Stimulated activated CD4-positive, alpha-beta T cell treated with anti-CD3 and anti-CD28 coated beads, Interleukin-12 subunit alpha, Interleukin-12 subunit beta, amount 100 ng/mL, for 48 hours (primary cell): ENCODE data around the gene CNTNAP2.

Experiments
- DNase-seq, 3 donors: peaks; one replicate each; pipeline ENCODE4 v3.0.0-alpha.2; 2020; ENCODE audit warnings: low read depth in 2 of 3, low spot score in 1 of 3

The CNTNAP2 gene

GRCh38 chr7:147980826-147981813 lies 1864.5 kb downstream of the CNTNAP2 start:
- no peak for DNase-seq

GRCh38 chr7:147982307-147982706 lies 1865.7 kb downstream of the CNTNAP2 start:
- no peak for DNase-seq

GRCh38 chr7:147984265-147984664 lies 1867.7 kb downstream of the CNTNAP2 start:
- no peak for DNase-seq

GRCh38 chr7:147990079-147990478 lies 1873.5 kb downstream of the CNTNAP2 start:
- no peak for DNase-seq

- no peak for DNase-seq
These were observed 1874.3 kb downstream of the CNTNAP2 start for GRCh38 chr7:147990942-147991341.

- DNase-seq = no peak
These were observed 1876.1 kb downstream of the CNTNAP2 start for GRCh38 chr7:147992698-147993097.

GRCh38 chr7:147997636-147998035 lies 1881.0 kb downstream of the CNTNAP2 start:
- no peak for DNase-seq

GRCh38 chr7:147999962-148000361 lies 1883.4 kb downstream of the CNTNAP2 start:
- DNase-seq = no peak

- DNase-seq = no peak
These were observed 1895.2 kb downstream of the CNTNAP2 start for GRCh38 chr7:148011753-148012152.

GRCh38 chr7:148014001-148014400 lies 1897.4 kb downstream of the CNTNAP2 start:
- no peak for DNase-seq

- no peak for DNase-seq
These were observed 1897.9 kb downstream of the CNTNAP2 start for GRCh38 chr7:148014541-148014940.

- no peak for DNase-seq
These were observed 1900.5 kb downstream of the CNTNAP2 start for GRCh38 chr7:148017126-148017525.

- no peak for DNase-seq
These were observed 1904.1 kb downstream of the CNTNAP2 start for GRCh38 chr7:148020679-148021078.

GRCh38 chr7:148021507-148022045 lies 1905.0 kb downstream of the CNTNAP2 start:
- no peak for DNase-seq

GRCh38 chr7:148022832-148023231 lies 1906.2 kb downstream of the CNTNAP2 start:
- DNase-seq = no peak

- no peak for DNase-seq
These were observed 1910.1 kb downstream of the CNTNAP2 start for GRCh38 chr7:148026713-148027112.

- DNase-seq = no peak
These were observed 1911.6 kb downstream of the CNTNAP2 start for GRCh38 chr7:148028165-148028564.

- no peak for DNase-seq
These were observed 1914.4 kb downstream of the CNTNAP2 start for GRCh38 chr7:148031019-148031418.

- no peak for DNase-seq
These were observed 1915.2 kb downstream of the CNTNAP2 start for GRCh38 chr7:148031811-148032210.

- DNase-seq = no peak
These were observed 1919.3 kb downstream of the CNTNAP2 start for GRCh38 chr7:148035950-148036349.

- DNase-seq = no peak
These were observed 1920.4 kb downstream of the CNTNAP2 start for GRCh38 chr7:148037044-148037443.

GRCh38 chr7:148041156-148041555 lies 1924.6 kb downstream of the CNTNAP2 start:
- DNase-seq = no peak
